Umbilical cord (tissue), 2 donors: ENCODE measurements around the gene IFT20. TPM values are rescaled to one million over a fixed set of nuclear protein-coding genes. Genes with fewer than 3 reads are reported as not detected.
"Not testable (repeated sequence)": the region's sequence is repeated elsewhere in the genome, so short reads cannot be mapped to it uniquely, and the experiment has no call there.

Experiments used
- DNase-seq: peaks from one replicate; pipeline ENCODE4 v3.0.0-alpha.2; 2015; ENCODE audit warnings: low spot score
- total RNA-seq: library from RNA; depleted of rRNA; stranded (reverse); fragments of >200 nt; gene quantifications from one replicate; pipeline ENCODE4 v1.2.3, GENCODE V29; 2014; ENCODE audit warnings: low replicate concordance; ENCODE audit not compliant: insufficient read depth

Gene IFT20
- total RNA-seq, 1 donor from 2014 or later = 85.0 TPM

- DNase-seq = no peak
These were observed 29.5 kb upstream of the IFT20 start, which contains the start of gene SEBOX for GRCh38 chr17:28364665-28365363. Gene SEBOX, minus strand, starts transcription at chr17:28365199. Its CDS starts 48 bp downstream, at chr17:28365151.

GRCh38 chr17:28363776-28364650 lies 28.7 kb upstream of the IFT20 start:
- no peak for DNase-seq

- no peak for DNase-seq
These were observed 27.9 kb upstream of the IFT20 start for GRCh38 chr17:28363186-28363585.

GRCh38 chr17:28357901-28358197 lies 22.6 kb upstream of the IFT20 start:
- no peak for DNase-seq

- DNase-seq = peak; percentile 96
These were observed 22.0 kb upstream of the IFT20 start, which contains the start of gene POLDIP2 for GRCh38 chr17:28357061-28357900. Gene POLDIP2, minus strand, starts transcription at chr17:28357527. Its CDS starts 79 bp downstream, at chr17:28357448.

- DNase-seq = no peak
These were observed 15.0 kb upstream of the IFT20 start for GRCh38 chr17:28350271-28350670.

GRCh38 chr17:28348979-28349378 lies 13.7 kb upstream of the IFT20 start:
- DNase-seq = no peak

GRCh38 chr17:28347261-28347891 lies 12.1 kb upstream of the IFT20 start:
- no peak for DNase-seq

- DNase-seq = no peak
These were observed 11.5 kb upstream of the IFT20 start for GRCh38 chr17:28346746-28347246.

GRCh38 chr17:28346199-28346580 lies 10.9 kb upstream of the IFT20 start:
- no peak for DNase-seq

- no peak for DNase-seq
These were observed 10.3 kb upstream of the IFT20 start for GRCh38 chr17:28345419-28346198.

GRCh38 chr17:28344435-28344901 lies 9.2 kb upstream of the IFT20 start:
- no peak for DNase-seq

- DNase-seq = no peak
These were observed 8.7 kb upstream of the IFT20 start for GRCh38 chr17:28344011-28344410.

- no peak for DNase-seq
These were observed 8.2 kb upstream of the IFT20 start for GRCh38 chr17:28343491-28343932.

- DNase-seq = no peak
These were observed 7.0 kb upstream of the IFT20 start for GRCh38 chr17:28342313-28342712.

- DNase-seq = no peak
These were observed 6.2 kb upstream of the IFT20 start for GRCh38 chr17:28341516-28341915.

- DNase-seq = no peak
These were observed 5.1 kb upstream of the IFT20 start for GRCh38 chr17:28340374-28340773.

- no peak for DNase-seq
These were observed 4.2 kb upstream of the IFT20 start for GRCh38 chr17:28339431-28339830.

- DNase-seq = not testable (repeated sequence)
These were observed 3.5 kb upstream of the IFT20 start for GRCh38 chr17:28338769-28339212.
